Body of pancreas (tissue), 4 donors: ENCODE measurements around the gene SLC26A3. TPM values are rescaled to one million over a fixed set of nuclear protein-coding genes. Genes with fewer than 3 reads are reported as not detected.

Source experiments
- ATAC-seq: fragments of 150-250 bp; one replicate; pipeline ENCODE4 v1.9.1; 2016
- DNase-seq, 4 donors: peaks; one replicate each; pipeline ENCODE4 v3.0.0-alpha.2; 2019
- H3K27ac ChIP-seq, 4 donors: fragments of 200-600 bp; sonication (generic); 1 replicate in 3 of 4; 2 replicates in 1 of 4; pipeline versions ENCODE4 v1.5.1 to v1.6.1; 2016 to 2019; ENCODE audit warnings: mild to moderate bottlenecking in 1 of 4, mixed read lengths in 1 of 4, moderate library complexity in 1 of 4
- H3K27me3 ChIP-seq, 2 donors: fragments of 200-600 bp; sonication (generic); one replicate each; pipeline ENCODE4 v1.6.0; 2016; ENCODE audit warnings: mild to moderate bottlenecking in 1 of 2
- H3K36me3 ChIP-seq, 2 donors: fragments of 200-600 bp; sonication (generic); replicated peaks in 1 of 2; 2 replicates each; pipeline ENCODE4 v1.5.1; 2016; ENCODE audit warnings: low read depth in 2 of 2; ENCODE audit not compliant: insufficient read depth in 1 of 2
- H3K4me1 ChIP-seq: fragments of 200-600 bp; sonication (generic); one replicate; pipeline ENCODE4 v1.6.0; 2016
- H3K4me3 ChIP-seq, 2 donors: fragments of 200-600 bp; sonication (generic); 1 replicate in 1 of 2; 2 replicates in 1 of 2; pipeline ENCODE4 v1.5.1; 2016 to 2019
- H3K9me3 ChIP-seq, 3 donors: fragments of 200-600 bp; sonication (generic); 1 replicate in 2 of 3; 2 replicates in 1 of 3; pipeline ENCODE4 v1.5.1; 2016
- CTCF ChIP-seq, 7 experiments: fragments of 450-650 bp in 4 of 7; fragments of 200-600 bp in 3 of 7; sonication (generic) in 3 of 7; IDR thresholded peaks; one replicate each; pipeline ENCODE4 v1.5.1; 2016 to 2019; ENCODE audit warnings: antibody characterized with exemption in 7 of 7
- POLR2A ChIP-seq, 3 donors: fragments of 450-650 bp; IDR thresholded peaks; one replicate each; pipeline ENCODE4 v1.6.1; 2016; ENCODE audit warnings: antibody characterized with exemption in 3 of 3, mild to moderate bottlenecking in 2 of 3
- WGBS, 2 donors: methylation state at CpG; one replicate each; pipeline ENCODE4 v1.1.5; 2017; 5-methylcytosine and 5-hydroxymethylcytosine counted together
- intact Hi-C: fragments of 100-400 bp; cut with DNase I; formaldehyde crosslinking; loops from one replicate; pipeline ENCODE4 v1.15.1; 2023
- total RNA-seq, 2 donors: library from RNA; depleted of rRNA; stranded (reverse); fragments of >200 nt; gene quantifications; one replicate each; pipeline ENCODE4 v1.1.0, GENCODE V29; 2016

SLC26A3 gene
- total RNA-seq, 2 donors from 2014 or later = not detected

DNA sequence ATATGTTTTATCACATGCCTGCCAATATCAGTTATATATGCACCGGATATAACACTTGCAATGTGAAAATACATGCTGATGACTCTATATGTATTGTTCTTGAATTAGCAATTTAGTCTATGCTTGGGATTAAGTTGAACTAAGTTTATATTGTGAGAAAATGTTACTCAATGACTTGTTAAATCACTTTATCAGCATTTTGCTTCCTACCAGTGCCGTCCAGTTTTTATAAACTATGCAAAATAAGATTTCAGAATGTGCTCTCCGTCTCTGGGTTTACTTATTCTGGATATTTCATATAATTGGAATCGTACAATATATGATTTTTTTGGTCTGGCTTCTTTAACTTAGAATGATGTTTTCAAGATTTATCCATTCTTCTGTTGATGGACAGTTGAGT is 25.5 kb upstream of the SLC26A3 start:
- no peaks in the 10 kb centered on the region for H3K9me3 ChIP-seq
- ATAC-seq = no peak
- no peak for TF ChIP-seq CTCF (IDR thresholded peaks at IDR 0.05)
- no peak for TF ChIP-seq POLR2A (IDR thresholded peaks at IDR 0.05)
- intact Hi-C loops = no loop called here
- no peak overlapping the region for H3K27ac ChIP-seq
- DNase-seq = no peak
- H3K36me3 ChIP-seq = no peaks in the 10 kb centered on the region
- no peaks in the 10 kb centered on the region for H3K4me1 ChIP-seq
- H3K4me3 ChIP-seq = no peak overlapping the region
- WGBS, 2 donors = 85 to 87% methylated on average over 4 of the region's 4 CpGs
- H3K27me3 ChIP-seq = no peaks in the 10 kb centered on the region

DNA sequence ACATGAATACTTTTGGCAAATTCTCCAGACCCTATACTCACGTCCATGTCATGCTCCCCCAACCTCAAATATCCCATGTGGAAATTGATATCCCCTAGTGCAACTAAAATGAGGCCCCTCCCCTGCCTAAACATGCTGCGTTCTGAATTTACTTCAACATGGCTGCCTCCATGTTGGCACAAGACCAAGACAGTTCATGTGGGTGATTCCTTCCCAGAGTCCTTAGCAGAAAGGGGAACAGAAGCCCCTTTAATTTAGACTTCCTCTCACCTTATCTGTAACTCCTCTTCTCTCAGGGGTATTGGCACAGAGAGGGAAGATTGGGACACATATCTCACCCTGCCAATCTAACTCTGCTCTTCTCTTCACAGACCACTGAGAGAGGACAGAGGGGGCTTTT is 24.5 kb upstream of the SLC26A3 start:
- Histone ChIP-seq H3K9me3 (no peaks in the 10 kb centered on the region), H3K4me3 (no peak overlapping the region), H3K36me3 (no peaks in the 10 kb centered on the region), H3K27ac (no peak overlapping the region), H3K27me3 (no peaks in the 10 kb centered on the region), H3K4me1 (no peaks in the 10 kb centered on the region)
- intact Hi-C loops = no loop called here
- ATAC-seq (no peak), DNase-seq (no peak)
- no peak for TF ChIP-seq POLR2A (IDR thresholded peaks at IDR 0.05)
- TF ChIP-seq CTCF (IDR thresholded peaks at IDR 0.05) = no peak
- WGBS, 2 donors = 81 to 89% methylated on average over 2 of the region's 2 CpGs

- Histone ChIP-seq H3K4me3 (no peak overlapping the region), H3K27ac (no peak overlapping the region), H3K4me1 (no peaks in the 10 kb centered on the region), H3K9me3 (no peaks in the 10 kb centered on the region), H3K36me3 (no peaks in the 10 kb centered on the region), H3K27me3 (no peaks in the 10 kb centered on the region)
- WGBS, 2 donors = 83 to 92% methylated on average over 2 of the region's 2 CpGs
- DNase-seq (no peak), ATAC-seq (no peak)
- no peak for TF ChIP-seq POLR2A (IDR thresholded peaks at IDR 0.05)
- TF ChIP-seq CTCF (IDR thresholded peaks at IDR 0.05) = no peak
- intact Hi-C loops = no loop called here
Measured at GRCh38 chr7:107826451-107826850, 23.4 kb upstream of the SLC26A3 start.

GRCh38 chr7:107824858-107825257 is 21.8 kb upstream of the SLC26A3 start:
- H3K27me3 ChIP-seq = no peaks in the 10 kb centered on the region
- H3K4me3 ChIP-seq = no peak overlapping the region
- 82 to 90% methylated on average over 1 of the region's 1 CpG for WGBS, 2 donors
- ATAC-seq = no peak
- H3K4me1 ChIP-seq = no peaks in the 10 kb centered on the region
- intact Hi-C loops = no loop called here
- H3K36me3 ChIP-seq = no peaks in the 10 kb centered on the region
- TF ChIP-seq POLR2A (IDR thresholded peaks at IDR 0.05) (no peak), CTCF (IDR thresholded peaks at IDR 0.05) (no peak)
- no peak for DNase-seq
- H3K9me3 ChIP-seq = no peaks in the 10 kb centered on the region
- no peak overlapping the region for H3K27ac ChIP-seq

DNA sequence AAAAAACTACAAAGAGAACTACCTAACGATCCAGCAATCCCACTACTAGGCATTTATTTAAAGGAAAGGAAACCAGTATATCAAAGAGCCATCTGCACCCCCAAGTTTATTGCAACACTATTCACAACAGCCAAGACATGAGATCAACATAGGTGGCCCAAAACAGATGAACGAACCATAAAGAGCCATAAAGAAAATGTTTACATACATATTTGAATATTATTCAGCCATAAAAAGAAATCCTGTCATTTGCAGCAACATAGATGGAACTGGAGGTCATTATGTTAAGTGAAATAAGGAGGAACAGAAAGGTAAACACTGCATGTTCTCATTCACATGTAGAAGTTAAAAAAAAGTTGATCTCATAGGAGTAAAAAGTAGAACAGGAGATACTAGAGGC is 15.6 kb upstream of the SLC26A3 start:
- TF ChIP-seq POLR2A (IDR thresholded peaks at IDR 0.05) (no peak), CTCF (IDR thresholded peaks at IDR 0.05) (no peak)
- DNase-seq (no peak), ATAC-seq (no peak)
- Histone ChIP-seq H3K27ac (no peak overlapping the region), H3K4me3 (no peak overlapping the region), H3K36me3 (no peaks in the 10 kb centered on the region), H3K9me3 (no peaks in the 10 kb centered on the region), H3K27me3 (no peaks in the 10 kb centered on the region), H3K4me1 (peaks cover 9% of the 10 kb centered on the region)
- intact Hi-C loops = no loop called here
- 76 to 83% methylated on average over 2 of the region's 2 CpGs for WGBS, 2 donors
